ENCODE measurements around the gene MFSD1.

GRCh38 chr3:158768881-158769543, 32.8 kb upstream of the MFSD1 start:
- TF ChIP-seq EP300 (IDR thresholded peaks at IDR 0.05), result no peak
- TF ChIP-seq, protein P1, sequence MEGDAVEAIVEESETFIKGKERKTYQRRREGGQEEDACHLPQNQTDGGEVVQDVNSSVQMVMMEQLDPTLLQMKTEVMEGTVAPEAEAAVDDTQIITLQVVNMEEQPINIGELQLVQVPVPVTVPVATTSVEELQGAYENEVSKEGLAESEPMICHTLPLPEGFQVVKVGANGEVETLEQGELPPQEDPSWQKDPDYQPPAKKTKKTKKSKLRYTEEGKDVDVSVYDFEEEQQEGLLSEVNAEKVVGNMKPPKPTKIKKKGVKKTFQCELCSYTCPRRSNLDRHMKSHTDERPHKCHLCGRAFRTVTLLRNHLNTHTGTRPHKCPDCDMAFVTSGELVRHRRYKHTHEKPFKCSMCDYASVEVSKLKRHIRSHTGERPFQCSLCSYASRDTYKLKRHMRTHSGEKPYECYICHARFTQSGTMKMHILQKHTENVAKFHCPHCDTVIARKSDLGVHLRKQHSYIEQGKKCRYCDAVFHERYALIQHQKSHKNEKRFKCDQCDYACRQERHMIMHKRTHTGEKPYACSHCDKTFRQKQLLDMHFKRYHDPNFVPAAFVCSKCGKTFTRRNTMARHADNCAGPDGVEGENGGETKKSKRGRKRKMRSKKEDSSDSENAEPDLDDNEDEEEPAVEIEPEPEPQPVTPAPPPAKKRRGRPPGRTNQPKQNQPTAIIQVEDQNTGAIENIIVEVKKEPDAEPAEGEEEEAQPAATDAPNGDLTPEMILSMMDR (IDR thresholded peaks at IDR 0.05), result no peak
- TF ChIP-seq POLR2A (IDR thresholded peaks at IDR 0.05), result no peak
- TF ChIP-seq POLR2AphosphoS5 (IDR thresholded peaks at IDR 0.05), result peak; percentile 97
